ENCODE measurements around the gene MARCHF9. TPM values are rescaled to one million over a fixed set of nuclear protein-coding genes. Genes with fewer than 3 reads are reported as not detected.
"Not testable (repeated sequence)": the region's sequence is repeated elsewhere in the genome, so short reads cannot be mapped to it uniquely, and the experiment has no call there.

MARCHF9 gene
- total RNA-seq, 1 experiment from 2014 or later, result 30.3 TPM

GRCh38 chr12:57716305-57716704, 38.6 kb upstream of the MARCHF9 start:
- Histone ChIP-seq H3K4me2 (ENCODE audit: low read depth, low read length, poor library complexity, severe bottlenecking) (no peak overlapping the region), H3K9me3 (ENCODE audit: low read length) (no peaks in the 10 kb centered on the region), H2AFZ (ENCODE audit: low read length) (no peak overlapping the region), H4K20me1 (ENCODE audit: insufficient read depth, low read depth, low read length) (no peaks in the 10 kb centered on the region), H3K4me1 (ENCODE audit: low read length) (peaks cover 10% of the 10 kb centered on the region), H3K4me3 (ENCODE audit: low read length) (no peak overlapping the region), H3K36me3 (ENCODE audit: insufficient read depth, low read length) (peaks cover 32% of the 10 kb centered on the region), H3K9me2 (replicated peaks; ENCODE audit: insufficient read depth, low read length) (no peaks in the 10 kb centered on the region), H3K79me2 (ENCODE audit: low read length) (0 out of 2 replicates have a peak, but pooled peaks cover 2% of the 10 kb centered on the region), H3K27me3 (ENCODE audit: low read length) (no peaks in the 10 kb centered on the region), H3K9ac (ENCODE audit: low read length) (no peak overlapping the region), H3K27ac (ENCODE audit: low read length) (no peak overlapping the region)
- DNase-seq, result no peak

GRCh38 chr12:57717131-57717530, 37.8 kb upstream of the MARCHF9 start:
- no peak for DNase-seq
- no peak overlapping the region for H3K4me2 ChIP-seq (ENCODE audit: low read depth, low read length, poor library complexity, severe bottlenecking)
- no peak overlapping the region for H3K4me3 ChIP-seq (ENCODE audit: low read length)
- peaks cover 28% of the 10 kb centered on the region for H3K36me3 ChIP-seq (ENCODE audit: insufficient read depth, low read length)
- no peaks in the 10 kb centered on the region for H3K9me2 ChIP-seq (replicated peaks; ENCODE audit: insufficient read depth, low read length)
- no peaks in the 10 kb centered on the region for H3K79me2 ChIP-seq (ENCODE audit: low read length)
- H2AFZ ChIP-seq (ENCODE audit: low read length), result no peak overlapping the region
- no peaks in the 10 kb centered on the region for H3K27me3 ChIP-seq (ENCODE audit: low read length)
- H4K20me1 ChIP-seq (ENCODE audit: insufficient read depth, low read depth, low read length), result no peaks in the 10 kb centered on the region
- peaks cover 10% of the 10 kb centered on the region for H3K4me1 ChIP-seq (ENCODE audit: low read length)
- H3K9me3 ChIP-seq (ENCODE audit: low read length), result no peaks in the 10 kb centered on the region
- H3K9ac ChIP-seq (ENCODE audit: low read length), result no peak overlapping the region
- H3K27ac ChIP-seq (ENCODE audit: low read length), result no peak overlapping the region

- Histone ChIP-seq H3K27me3 (ENCODE audit: low read length) (no peaks in the 10 kb centered on the region), H3K27ac (ENCODE audit: low read length) (no peak overlapping the region), H3K36me3 (ENCODE audit: insufficient read depth, low read length) (peaks cover 28% of the 10 kb centered on the region), H3K4me3 (ENCODE audit: low read length) (no peak overlapping the region), H3K9ac (ENCODE audit: low read length) (no peak overlapping the region), H2AFZ (ENCODE audit: low read length) (no peak overlapping the region), H3K9me3 (ENCODE audit: low read length) (no peaks in the 10 kb centered on the region), H4K20me1 (ENCODE audit: insufficient read depth, low read depth, low read length) (no peaks in the 10 kb centered on the region), H3K9me2 (replicated peaks; ENCODE audit: insufficient read depth, low read length) (no peaks in the 10 kb centered on the region), H3K79me2 (ENCODE audit: low read length) (no peaks in the 10 kb centered on the region), H3K4me1 (ENCODE audit: low read length) (peaks cover 10% of the 10 kb centered on the region), H3K4me2 (ENCODE audit: low read depth, low read length, poor library complexity, severe bottlenecking) (no peak overlapping the region)
- no peak for DNase-seq
These were observed 36.9 kb upstream of the MARCHF9 start for GRCh38 chr12:57717846-57718640.

- H3K9ac ChIP-seq (ENCODE audit: low read length), result no peak overlapping the region
- H2AFZ ChIP-seq (ENCODE audit: low read length), result no peak overlapping the region
These were observed 36.0 kb upstream of the MARCHF9 start for GRCh38 chr12:57718641-57719528.

GRCh38 chr12:57719777-57720605, 34.9 kb upstream of the MARCHF9 start:
- no peaks in the 10 kb centered on the region for H3K27me3 ChIP-seq (ENCODE audit: low read length)
- no peak overlapping the region for H3K27ac ChIP-seq (ENCODE audit: low read length)
- no peaks in the 10 kb centered on the region for H3K79me2 ChIP-seq (ENCODE audit: low read length)
- no peak overlapping the region for H3K9ac ChIP-seq (ENCODE audit: low read length)
- peaks cover 28% of the 10 kb centered on the region for H3K36me3 ChIP-seq (ENCODE audit: insufficient read depth, low read length)
- H3K9me2 ChIP-seq (replicated peaks; ENCODE audit: insufficient read depth, low read length), result no peaks in the 10 kb centered on the region
- H3K9me3 ChIP-seq (ENCODE audit: low read length), result no peaks in the 10 kb centered on the region
- DNase-seq, result no peak
- H3K4me3 ChIP-seq (ENCODE audit: low read length), result no peak overlapping the region
- no peak overlapping the region for H2AFZ ChIP-seq (ENCODE audit: low read length)
- H3K4me2 ChIP-seq (ENCODE audit: low read depth, low read length, poor library complexity, severe bottlenecking), result no peak overlapping the region
- peaks cover 10% of the 10 kb centered on the region for H3K4me1 ChIP-seq (ENCODE audit: low read length)
- no peaks in the 10 kb centered on the region for H4K20me1 ChIP-seq (ENCODE audit: insufficient read depth, low read depth, low read length)

More at GRCh38 chr12:57718641-57719528, 36.0 kb upstream of the MARCHF9 start:
- H3K27ac ChIP-seq (ENCODE audit: low read length), result no peak overlapping the region
- no peaks in the 10 kb centered on the region for H3K79me2 ChIP-seq (ENCODE audit: low read length)
- no peaks in the 10 kb centered on the region for H4K20me1 ChIP-seq (ENCODE audit: insufficient read depth, low read depth, low read length)
- no peaks in the 10 kb centered on the region for H3K9me3 ChIP-seq (ENCODE audit: low read length)
- DNase-seq, result no peak
- peaks cover 28% of the 10 kb centered on the region for H3K36me3 ChIP-seq (ENCODE audit: insufficient read depth, low read length)
- H3K4me3 ChIP-seq (ENCODE audit: low read length), result no peak overlapping the region
- no peak overlapping the region for H3K4me2 ChIP-seq (ENCODE audit: low read depth, low read length, poor library complexity, severe bottlenecking)
- no peaks in the 10 kb centered on the region for H3K9me2 ChIP-seq (replicated peaks; ENCODE audit: insufficient read depth, low read length)
- H3K4me1 ChIP-seq (ENCODE audit: low read length), result peaks cover 10% of the 10 kb centered on the region
- no peaks in the 10 kb centered on the region for H3K27me3 ChIP-seq (ENCODE audit: low read length)

- no peak overlapping the region for H3K4me2 ChIP-seq (ENCODE audit: low read depth, low read length, poor library complexity, severe bottlenecking)
- H2AFZ ChIP-seq (ENCODE audit: low read length), result no peak overlapping the region
- peaks cover 24% of the 10 kb centered on the region for H3K36me3 ChIP-seq (ENCODE audit: insufficient read depth, low read length)
- H3K9me3 ChIP-seq (ENCODE audit: low read length), result no peaks in the 10 kb centered on the region
- no peaks in the 10 kb centered on the region for H3K79me2 ChIP-seq (ENCODE audit: low read length)
- no peak for DNase-seq
- H3K4me3 ChIP-seq (ENCODE audit: low read length), result no peak overlapping the region
- peaks cover 3% of the 10 kb centered on the region; the same call in 1 of the 2 replicates for H3K4me1 ChIP-seq (ENCODE audit: low read length)
- H3K9me2 ChIP-seq (replicated peaks; ENCODE audit: insufficient read depth, low read length), result no peaks in the 10 kb centered on the region
- H3K9ac ChIP-seq (ENCODE audit: low read length), result no peak overlapping the region
- H3K27me3 ChIP-seq (ENCODE audit: low read length), result no peaks in the 10 kb centered on the region
- no peak overlapping the region for H3K27ac ChIP-seq (ENCODE audit: low read length)
- H4K20me1 ChIP-seq (ENCODE audit: insufficient read depth, low read depth, low read length), result no peaks in the 10 kb centered on the region
These were observed 34.0 kb upstream of the MARCHF9 start for GRCh38 chr12:57720606-57721595.

- not testable (repeated sequence) for DNase-seq; H3K9ac ChIP-seq (ENCODE audit: low read length); H2AFZ ChIP-seq (ENCODE audit: low read length); H4K20me1 ChIP-seq (ENCODE audit: insufficient read depth, low read depth, low read length); H3K27me3 ChIP-seq (ENCODE audit: low read length); H3K4me1 ChIP-seq (ENCODE audit: low read length); H3K9me3 ChIP-seq (ENCODE audit: low read length); H3K4me3 ChIP-seq (ENCODE audit: low read length); H3K4me2 ChIP-seq (ENCODE audit: low read depth, low read length, poor library complexity, severe bottlenecking); H3K9me2 ChIP-seq (replicated peaks; ENCODE audit: insufficient read depth, low read length); H3K79me2 ChIP-seq (ENCODE audit: low read length); H3K27ac ChIP-seq (ENCODE audit: low read length)
- H3K36me3 ChIP-seq (ENCODE audit: insufficient read depth, low read length), result peaks cover 13% of the 10 kb centered on the region
These were observed 32.9 kb upstream of the MARCHF9 start for GRCh38 chr12:57721846-57722608.
